A673 (cell line): Measurements from ENCODE around the gene RNF223. TPM values are rescaled to one million over a fixed set of nuclear protein-coding genes. Genes with fewer than 3 reads are reported as not detected.

Source experiments
- BruUV-seq: library from RNA; stranded (reverse); fragments of 400-500 nt; replicated peaks from 2 replicates; lab custom pipeline; 2021; lab: Mats Ljungman, UMichigan
- CTCF ChIA-PET: fragments of 300-600 bp; sonication (Branson Sonifier 250); formaldehyde crosslinking; loops from one replicate; lab custom pipeline; 2022; ENCODE audit warnings: antibody characterized with exemption; lab: Charles Lee
- POLR2A ChIA-PET: fragments of 300-600 bp; sonication (Branson Sonifier 250); formaldehyde crosslinking; loops from one replicate; lab custom pipeline; 2022; ENCODE audit warnings: antibody characterized with exemption; ENCODE audit not compliant: low non-redundant PET; lab: Charles Lee
- DNase-seq: peaks from one replicate; pipeline ENCODE4 v3.0.0-alpha.2; 2015; ENCODE audit warnings: low spot score
- H3K27ac ChIP-seq: fragments of 200-600 bp; sonication (generic); 2 replicates; pipeline ENCODE4 v1.5.1; 2016; ENCODE audit warnings: mixed run types, low read depth, mild to moderate bottlenecking, mixed read lengths, antibody characterized with exemption, low read length; ENCODE audit not compliant: poor library complexity, severe bottlenecking
- H3K27me3 ChIP-seq: fragments of 200-600 bp; sonication (generic); replicated peaks from 2 replicates; pipeline ENCODE4 v1.6.1; 2017; ENCODE audit warnings: mixed run types, low read depth, mild to moderate bottlenecking, mixed read lengths, antibody characterized with exemption, low read length; ENCODE audit not compliant: insufficient read depth, poor library complexity
- H3K36me3 ChIP-seq: fragments of 200-600 bp; sonication (generic); 2 replicates; pipeline ENCODE4 v1.6.1; 2016; ENCODE audit warnings: mixed run types, mild to moderate bottlenecking, mixed read lengths, antibody characterized with exemption, low read length; ENCODE audit not compliant: insufficient read depth, poor library complexity, severe bottlenecking
- H3K4me1 ChIP-seq: fragments of 200-600 bp; sonication (generic); 2 replicates; pipeline ENCODE4 v1.6.1; 2017; ENCODE audit warnings: mixed run types, mild to moderate bottlenecking, mixed read lengths, antibody characterized with exemption, low read length; ENCODE audit not compliant: insufficient read depth, poor library complexity, severe bottlenecking
- H3K4me3 ChIP-seq: fragments of 200-600 bp; sonication (generic); 2 replicates; pipeline ENCODE4 v1.5.1; 2016; ENCODE audit warnings: low read depth, mixed run types, mild to moderate bottlenecking, mixed read lengths, low read length; ENCODE audit not compliant: poor library complexity, severe bottlenecking
- H3K9me3 ChIP-seq: fragments of 200-600 bp; sonication (generic); 2 replicates; pipeline ENCODE4 v1.6.1; 2016; ENCODE audit warnings: mixed run types, low read depth, mild to moderate bottlenecking, mixed read lengths, antibody characterized with exemption, low read length; ENCODE audit not compliant: poor library complexity, severe bottlenecking
- EZH2 ChIP-seq: fragments of 200-600 bp; sonication (generic); IDR thresholded peaks from 2 replicates; pipeline ENCODE4 v1.6.1; 2017; ENCODE audit warnings: borderline replicate concordance, low read depth, mild to moderate bottlenecking, mixed read lengths, antibody characterized with exemption, low read length; ENCODE audit not compliant: poor library complexity, severe bottlenecking
- intact Hi-C: fragments of 100-400 bp; cut with micrococcal nuclease; formaldehyde crosslinking; loops from one replicate; pipeline ENCODE4 v1.10.0; 2022; ENCODE audit not compliant: unreplicated experiment
- total RNA-seq: library from RNA; stranded (reverse); gene quantifications from 2 replicates; pipeline ENCODE4 v1.2.3, GENCODE V29; 2021
- TF ChIP-seq, protein P1 (sequence below): fragments of 300-800, 200-600 bp; sonication (generic); conservative IDR thresholded peaks from 2 replicates; pipeline ENCODE4 v1.5.1; 2017; ENCODE audit warnings: low read depth, mild to moderate bottlenecking, antibody characterized with exemption, low read length, moderate library complexity, mixed read lengths

Gene RNF223
- total RNA-seq, 1 experiment from 2014 or later: not detected

DNA sequence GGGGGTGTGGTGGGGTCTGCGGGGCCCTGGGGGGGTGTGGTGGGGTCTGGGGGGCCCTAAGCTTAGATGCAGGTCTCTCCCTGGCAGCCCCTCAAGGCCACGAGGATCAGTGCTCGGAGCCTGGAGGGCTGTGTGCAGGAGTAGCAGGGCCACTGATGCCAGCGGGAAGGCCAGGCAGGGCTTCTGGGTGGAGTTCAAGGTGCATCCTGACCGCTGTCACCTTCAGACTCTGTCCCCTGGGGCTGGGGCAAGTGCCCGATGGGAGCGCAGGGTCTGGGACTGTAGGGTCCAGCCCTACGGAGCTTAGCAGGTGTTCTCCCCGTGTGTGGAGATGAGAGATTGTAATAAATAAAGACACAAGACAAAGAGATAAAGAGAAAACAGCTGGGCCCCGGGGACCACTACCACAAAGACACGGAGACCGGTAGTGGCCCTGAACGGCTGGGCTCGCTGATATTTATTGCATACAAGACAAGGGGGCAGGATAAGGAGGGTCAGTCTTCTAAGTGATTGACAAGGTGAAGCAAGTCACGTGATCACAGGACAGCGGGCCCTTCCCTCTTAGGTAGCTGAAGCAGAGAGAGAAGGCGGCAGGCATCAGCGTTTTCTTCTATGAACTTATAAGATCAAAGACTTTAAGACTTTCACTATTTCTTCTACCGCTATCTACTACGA lies 8.7 kb downstream of the RNF223 start:
- Histone ChIP-seq H3K4me1 (peaks cover 26% of the 10 kb centered on the region), H3K27ac (no peak overlapping the region), H3K36me3 (no peaks in the 10 kb centered on the region), H3K27me3 (no peaks in the 10 kb centered on the region), H3K9me3 (no peaks in the 10 kb centered on the region), H3K4me3 (no peak overlapping the region)
- TF ChIP-seq, protein P1, sequence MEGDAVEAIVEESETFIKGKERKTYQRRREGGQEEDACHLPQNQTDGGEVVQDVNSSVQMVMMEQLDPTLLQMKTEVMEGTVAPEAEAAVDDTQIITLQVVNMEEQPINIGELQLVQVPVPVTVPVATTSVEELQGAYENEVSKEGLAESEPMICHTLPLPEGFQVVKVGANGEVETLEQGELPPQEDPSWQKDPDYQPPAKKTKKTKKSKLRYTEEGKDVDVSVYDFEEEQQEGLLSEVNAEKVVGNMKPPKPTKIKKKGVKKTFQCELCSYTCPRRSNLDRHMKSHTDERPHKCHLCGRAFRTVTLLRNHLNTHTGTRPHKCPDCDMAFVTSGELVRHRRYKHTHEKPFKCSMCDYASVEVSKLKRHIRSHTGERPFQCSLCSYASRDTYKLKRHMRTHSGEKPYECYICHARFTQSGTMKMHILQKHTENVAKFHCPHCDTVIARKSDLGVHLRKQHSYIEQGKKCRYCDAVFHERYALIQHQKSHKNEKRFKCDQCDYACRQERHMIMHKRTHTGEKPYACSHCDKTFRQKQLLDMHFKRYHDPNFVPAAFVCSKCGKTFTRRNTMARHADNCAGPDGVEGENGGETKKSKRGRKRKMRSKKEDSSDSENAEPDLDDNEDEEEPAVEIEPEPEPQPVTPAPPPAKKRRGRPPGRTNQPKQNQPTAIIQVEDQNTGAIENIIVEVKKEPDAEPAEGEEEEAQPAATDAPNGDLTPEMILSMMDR: no peak
- TF ChIP-seq EZH2: no peak
- DNase-seq: no peak
- intact Hi-C loops: no loop called here
- POLR2A ChIA-PET: no interaction called here
- CTCF ChIA-PET: no interaction called here
- no TSS peak for BruUV-seq

DNA sequence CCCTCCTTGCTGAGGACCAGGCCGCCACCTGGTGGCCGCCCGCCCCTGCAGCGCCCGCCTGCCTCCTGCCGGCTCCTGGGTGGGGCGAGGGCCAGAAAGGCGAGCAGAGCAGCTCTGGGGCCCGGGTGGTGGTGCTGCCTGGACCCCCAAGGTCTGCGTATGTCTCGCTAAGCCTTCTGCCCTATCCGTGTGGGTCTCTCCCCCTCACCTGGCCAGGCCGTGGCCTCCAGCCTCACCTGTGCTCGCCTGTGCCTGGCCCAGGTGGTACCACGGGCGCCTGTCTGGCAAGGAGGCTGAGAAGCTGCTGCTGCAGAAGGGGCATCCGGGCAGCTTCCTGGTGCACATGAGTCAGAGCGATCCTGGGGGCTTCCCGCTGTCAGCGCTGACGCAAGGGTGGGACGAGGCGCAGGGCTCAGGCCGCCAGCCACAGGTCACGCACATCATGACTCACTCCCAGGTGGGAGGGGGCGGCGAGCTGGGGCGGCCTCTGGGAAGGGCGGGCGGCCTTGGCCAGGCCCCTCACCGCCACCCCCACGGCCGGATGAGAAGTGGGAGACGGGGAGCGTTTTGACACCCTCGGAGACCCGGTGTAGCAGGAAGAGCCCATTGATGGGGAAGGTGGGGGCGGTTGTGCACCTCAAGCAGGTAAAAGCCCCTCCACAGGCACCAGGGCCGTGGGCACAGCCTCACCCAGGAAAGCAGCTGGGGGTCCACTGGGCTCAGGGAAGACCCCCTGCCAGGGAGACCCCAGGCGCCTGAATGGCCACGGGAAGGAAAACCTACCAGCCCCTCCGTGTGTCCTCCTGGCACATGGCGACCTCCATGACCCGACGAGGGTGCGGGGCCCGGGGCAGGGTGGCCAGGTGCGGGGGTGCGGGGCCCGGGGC lies 9.9 kb downstream of the RNF223 start:
- BruUV-seq: no TSS peak
- Histone ChIP-seq H3K27ac (no peak overlapping the region), H3K4me3 (no peak overlapping the region), H3K27me3 (no peaks in the 10 kb centered on the region), H3K9me3 (no peaks in the 10 kb centered on the region), H3K36me3 (no peaks in the 10 kb centered on the region), H3K4me1 (peaks cover 25% of the 10 kb centered on the region)
- ChIA-PET POLR2A (no interaction called here), CTCF (interaction anchor here (0.6 to 1.1 kb wide), 4 partner anchors 45 to 62 kb away, joined by 3 to 5 read pairs (median 4); no protein-coding TSS in a partner anchor)
- TF ChIP-seq, protein P1: peak; percentile 91
- TF ChIP-seq EZH2: no peak
- peak; percentile 59 for DNase-seq
- intact Hi-C loops: loop anchor here (5.0 kb wide), 2 partner anchors 62 to 82 kb away; partner anchors contain the start of genes HES4 and PERM1

DNA sequence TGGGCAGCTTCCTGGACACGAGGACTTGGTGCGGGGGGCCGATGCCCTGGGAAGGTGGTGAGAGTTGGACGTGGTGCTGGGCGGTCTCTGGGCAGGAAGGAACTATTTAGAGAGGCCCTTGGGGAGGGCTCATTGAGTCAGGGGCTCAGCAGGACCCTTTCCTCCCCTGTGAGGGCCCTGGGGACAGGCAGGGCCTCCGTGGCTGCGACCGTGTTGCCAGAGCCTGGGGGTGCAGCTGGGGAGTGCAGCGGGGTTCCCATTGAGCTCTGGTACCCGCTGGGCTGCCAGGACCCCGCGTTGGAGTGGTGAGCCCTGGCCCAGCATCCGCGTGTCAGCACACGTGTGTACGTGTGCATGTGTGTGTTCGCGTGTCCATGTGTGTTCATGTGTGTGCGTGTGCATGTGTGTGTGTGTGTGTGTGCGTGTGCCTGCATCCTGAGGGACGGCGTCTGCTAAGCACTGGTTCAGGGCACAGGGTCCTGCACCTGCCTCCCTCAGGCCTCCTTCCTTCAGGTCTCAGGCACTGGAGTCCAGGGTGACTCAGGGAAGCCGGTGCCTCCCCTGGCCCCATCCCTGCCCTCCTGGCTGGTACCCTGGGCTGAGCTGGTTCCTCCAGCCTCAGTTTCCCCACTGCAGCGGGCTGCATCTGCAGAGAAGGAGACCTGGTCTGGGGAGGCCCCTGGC lies 10.7 kb downstream of the RNF223 start:
- CTCF ChIA-PET: interaction anchor here (0.8 to 1.1 kb wide), 3 partner anchors 49 to 61 kb away, joined by 4 to 5 read pairs (median 4); no protein-coding TSS in a partner anchor
- no peaks in the 10 kb centered on the region for H3K9me3 ChIP-seq
- no peak for DNase-seq
- H3K4me1 ChIP-seq: peaks cover 30% of the 10 kb centered on the region
- no peaks in the 10 kb centered on the region for H3K27me3 ChIP-seq
- H3K36me3 ChIP-seq: no peaks in the 10 kb centered on the region
- intact Hi-C loops: loop anchor here (5.0 kb wide), 2 partner anchors 61 to 81 kb away; partner anchors contain the start of genes HES4 and PERM1
- TF ChIP-seq, protein P1: no peak
- no peak for TF ChIP-seq EZH2
- H3K4me3 ChIP-seq: no peak overlapping the region
- POLR2A ChIA-PET: interaction anchor here (0.6 kb wide), 1 partner anchor 436 kb away, joined by 5 read pairs; no protein-coding TSS in a partner anchor
- H3K27ac ChIP-seq: no peak overlapping the region
- no TSS peak for BruUV-seq
